HG03565 (cell line): Measurements from ENCODE around the gene OPCML.

ENCODE experiments used
- ATAC-seq: cut with Tn5 transposase; IDR thresholded peaks from one replicate; pipeline ENCODE4 v1.9.1; 2021; ENCODE audit warnings: mild to moderate bottlenecking, moderate library complexity; ENCODE audit not compliant: unreplicated experiment

Gene OPCML

GRCh38 chr11:133011604-133012003 is 520.7 kb downstream of the OPCML start:
- no peak for ATAC-seq

DNA sequence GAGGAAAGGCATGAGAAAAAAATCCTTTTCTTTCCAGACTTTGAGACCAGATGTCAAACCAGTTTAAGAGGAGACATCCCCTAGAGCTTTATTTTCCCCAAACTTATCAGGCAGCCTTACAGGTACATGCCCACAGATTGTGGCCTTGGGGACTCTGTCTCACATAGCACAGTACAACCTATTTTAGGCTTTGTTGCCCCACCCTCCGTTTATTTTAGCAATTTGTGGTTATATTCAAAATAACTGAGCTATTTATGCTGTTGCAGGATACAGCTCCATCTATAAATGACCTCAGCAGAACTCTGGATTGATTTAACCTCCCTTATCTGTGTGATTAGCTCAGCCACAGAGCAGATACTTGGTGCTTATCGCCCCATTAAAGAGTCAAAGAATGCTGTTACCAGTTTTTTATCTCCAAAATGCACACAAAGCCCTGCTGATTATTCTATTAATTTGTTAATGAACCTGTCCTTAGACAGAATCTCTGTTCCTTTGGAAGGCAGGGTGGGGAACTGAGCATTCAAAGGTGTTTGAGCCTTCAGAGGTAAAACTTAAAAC is 525.2 kb downstream of the OPCML start:
- ATAC-seq = no peak

DNA sequence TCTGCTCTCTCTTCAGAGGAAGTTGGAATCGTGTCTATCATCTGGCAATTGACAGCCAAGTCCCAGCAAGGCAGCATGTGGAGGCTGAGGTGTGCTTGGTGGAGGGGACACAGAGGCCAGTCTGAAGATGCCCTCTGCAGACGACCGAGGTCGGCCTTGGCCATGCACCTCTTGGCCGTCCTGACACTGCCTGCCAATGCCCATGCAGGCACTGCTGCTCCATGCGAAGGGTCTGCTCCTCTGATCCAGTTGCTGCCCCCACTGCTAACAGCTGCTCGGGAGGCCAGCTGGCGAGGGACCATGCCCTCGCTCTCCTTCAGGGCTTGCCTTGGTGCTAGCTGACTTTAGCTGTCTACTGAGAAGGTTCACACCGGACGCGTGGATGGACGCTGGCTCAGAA is 527.9 kb downstream of the OPCML start:
- ATAC-seq = no peak

- ATAC-seq = no peak
Measured at GRCh38 chr11:132999516-132999915, 532.8 kb downstream of the OPCML start.

- no peak for ATAC-seq
Measured at GRCh38 chr11:132999031-132999430, 533.3 kb downstream of the OPCML start.

DNA sequence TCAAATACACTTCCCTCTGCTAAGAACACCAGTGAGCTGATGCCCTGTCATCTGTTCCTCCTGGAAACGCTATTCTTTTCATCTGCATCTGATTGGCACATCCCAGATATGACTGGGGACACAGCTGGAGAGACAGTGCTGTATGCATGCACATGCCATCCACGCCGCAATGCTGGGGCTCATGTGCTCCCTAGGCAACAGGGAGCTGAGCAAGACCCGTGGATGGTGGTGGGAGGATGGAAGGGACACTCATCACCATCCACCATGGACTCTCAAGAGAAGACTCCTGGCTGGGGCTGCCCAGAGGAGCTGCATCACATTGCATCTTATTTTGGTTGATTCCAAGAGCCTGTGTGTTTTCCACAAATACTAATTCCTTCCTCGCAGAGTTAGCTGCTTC is 534.9 kb downstream of the OPCML start:
- no peak for ATAC-seq

GRCh38 chr11:132994966-132995365 is 537.3 kb downstream of the OPCML start:
- ATAC-seq = no peak

DNA sequence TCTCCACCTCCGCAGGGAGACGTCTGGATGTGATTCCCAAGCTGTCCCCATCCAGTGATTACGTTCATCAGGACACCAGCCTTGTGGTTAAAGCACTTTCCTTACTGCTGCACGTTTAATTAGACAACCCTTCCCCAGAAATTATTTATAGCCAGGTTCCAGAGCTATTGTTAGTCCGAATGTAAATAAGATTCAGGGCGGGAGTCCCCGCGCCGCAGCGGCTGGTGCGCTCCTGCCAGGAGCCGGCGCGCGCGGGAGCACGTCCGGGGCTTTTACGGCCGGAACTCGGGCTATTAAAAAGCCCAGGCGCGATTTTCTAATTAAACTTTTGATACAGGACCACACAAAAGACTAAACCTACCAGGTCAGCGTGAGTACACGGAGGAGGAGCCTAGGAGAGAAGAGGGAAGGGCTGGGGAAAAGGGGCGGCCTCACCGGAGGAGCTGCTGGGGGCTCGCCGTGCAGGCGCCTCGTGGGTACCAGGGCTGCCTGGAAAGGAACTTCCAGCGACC is 538.3 kb downstream of the OPCML start:
- ATAC-seq = no peak

DNA sequence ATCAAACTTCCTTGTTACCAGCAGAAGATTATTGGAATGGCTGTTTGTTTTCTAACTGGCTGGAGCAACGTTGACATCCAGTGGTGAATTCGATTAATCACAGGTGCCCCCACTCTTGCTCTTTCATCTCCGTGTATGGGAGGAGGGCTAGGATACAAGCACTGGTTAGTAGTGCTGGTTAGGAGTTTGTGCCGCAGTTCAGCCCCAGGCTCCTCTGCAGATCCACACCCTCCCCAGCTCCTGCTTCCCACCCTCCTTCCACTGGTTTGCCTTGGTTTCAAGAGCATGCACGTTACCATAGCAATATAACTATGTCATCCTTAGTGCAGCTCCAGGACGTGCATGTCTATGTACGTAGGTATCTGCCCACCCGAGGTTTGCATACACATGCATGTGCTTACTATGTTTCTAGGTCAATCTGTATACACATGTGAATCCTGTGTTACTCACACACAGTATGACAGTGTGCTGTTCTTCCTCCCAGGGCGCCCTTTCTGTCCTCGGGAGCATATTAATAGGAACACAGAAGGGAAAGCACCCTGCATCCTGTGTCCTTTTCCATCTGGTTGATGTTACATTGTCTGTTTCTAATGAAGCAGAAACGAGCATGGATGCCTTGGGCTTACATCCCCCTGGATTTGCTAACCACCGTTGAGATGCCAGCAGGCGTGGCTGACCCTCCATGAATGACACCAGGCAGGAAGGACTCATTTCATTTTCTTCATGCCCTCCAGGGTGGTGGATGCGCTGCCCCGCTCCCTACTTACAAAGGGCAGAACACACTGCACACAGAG is 539.3 kb downstream of the OPCML start:
- no peak for ATAC-seq

GRCh38 chr11:132988411-132988810 is 543.9 kb downstream of the OPCML start:
- ATAC-seq = no peak

GRCh38 chr11:132987936-132988335 is 544.4 kb downstream of the OPCML start:
- no peak for ATAC-seq

- ATAC-seq = no peak
Measured at GRCh38 chr11:132983641-132983978, 548.7 kb downstream of the OPCML start.

- no peak for ATAC-seq
Measured at GRCh38 chr11:132982772-132983640, 549.3 kb downstream of the OPCML start.

DNA sequence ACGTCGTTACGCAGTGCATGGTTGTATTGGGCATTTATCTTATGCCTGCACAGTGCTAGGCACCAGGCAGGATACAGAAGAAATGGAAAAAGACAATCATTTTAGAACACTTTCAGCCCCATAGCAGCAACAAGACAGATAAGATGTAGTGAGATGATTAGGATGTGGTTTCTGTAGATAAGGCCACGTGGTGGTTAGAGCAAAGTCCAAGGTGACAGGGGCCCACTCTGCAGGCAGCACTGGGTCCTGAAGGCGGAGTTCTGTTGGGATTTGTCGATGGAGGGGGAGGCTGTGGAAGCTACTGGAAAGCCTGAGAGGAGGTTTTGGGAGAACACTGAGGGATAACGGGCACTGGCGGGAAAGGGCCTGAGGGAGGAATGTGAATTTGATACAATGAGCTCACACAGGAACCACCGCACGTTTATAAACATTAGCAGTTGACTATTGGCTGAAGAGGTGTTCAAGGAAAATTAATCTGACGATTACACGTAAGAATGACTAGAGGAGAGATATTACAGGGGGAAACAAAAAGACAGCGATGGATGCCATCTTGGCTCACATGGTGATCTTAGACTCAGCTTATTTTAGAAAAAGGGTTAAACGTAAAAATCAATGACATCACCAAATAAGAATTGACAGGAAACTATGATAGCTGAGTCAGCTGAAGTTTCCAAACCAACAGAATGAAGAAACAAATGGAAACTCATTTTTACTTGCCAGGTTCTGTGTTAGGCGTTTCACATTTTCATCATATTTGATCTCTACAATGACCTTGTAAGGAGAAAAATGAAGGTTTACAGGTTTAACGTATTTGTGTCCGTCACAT is 551.0 kb downstream of the OPCML start:
- no peak for ATAC-seq

DNA sequence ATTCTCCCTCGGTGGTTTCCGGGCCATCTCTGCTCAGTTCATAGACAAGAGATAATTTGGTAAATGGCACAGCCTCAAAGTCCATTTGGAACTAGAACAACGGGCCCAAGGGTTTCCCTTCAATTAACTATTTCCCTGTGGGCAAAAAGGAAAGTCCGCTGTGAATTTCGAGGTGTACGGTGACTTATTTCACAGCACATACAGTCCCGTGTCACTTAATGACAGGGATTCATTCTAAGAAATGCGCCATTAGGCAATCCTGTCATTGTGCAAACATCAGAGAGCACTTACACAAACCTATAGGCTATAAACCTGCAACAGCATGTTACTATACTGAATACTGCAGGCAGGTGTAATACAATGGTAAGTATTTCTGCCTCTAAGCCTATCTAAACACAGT is 551.6 kb downstream of the OPCML start:
- ATAC-seq = no peak

- no peak for ATAC-seq
Measured at GRCh38 chr11:132977746-132978145, 554.6 kb downstream of the OPCML start.

GRCh38 chr11:132977241-132977640 is 555.1 kb downstream of the OPCML start:
- ATAC-seq = no peak

- no peak for ATAC-seq
Measured at GRCh38 chr11:132976115-132976514, 556.2 kb downstream of the OPCML start.

- no peak for ATAC-seq
Measured at GRCh38 chr11:132973686-132974085, 558.6 kb downstream of the OPCML start.

- ATAC-seq = no peak
Measured at GRCh38 chr11:132972565-132972964, 559.7 kb downstream of the OPCML start.

DNA sequence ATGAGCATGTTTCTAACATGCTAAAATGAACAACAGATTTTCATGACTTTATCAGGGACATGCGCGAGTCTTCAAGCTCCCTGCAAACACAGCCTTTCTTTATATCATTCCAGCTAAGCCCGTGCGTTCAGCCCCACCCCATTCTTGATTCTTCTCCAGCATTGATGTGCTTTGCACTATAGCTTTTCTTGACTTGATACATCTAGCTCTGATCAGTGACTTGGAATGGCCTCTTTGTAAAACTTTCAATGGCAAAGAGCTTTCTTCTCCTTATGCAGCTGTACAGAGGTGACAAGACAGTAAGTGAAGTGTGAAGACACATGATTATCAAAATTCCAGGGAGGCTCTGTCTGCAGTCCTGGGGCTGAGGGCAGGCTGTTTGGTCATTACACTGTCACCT is 561.0 kb downstream of the OPCML start:
- ATAC-seq = no peak
